Panc1 (cell line): ENCODE data around the gene METTL15. TPM values are rescaled to one million over a fixed set of nuclear protein-coding genes. Genes with fewer than 3 reads are reported as not detected.

ENCODE experiments used
- ATAC-seq: fragments of 200-7000 bp; cut with Tn5 transposase; 2 replicates; pipeline ENCODE4 v1.9.1; 2020; ENCODE audit warnings: mild to moderate bottlenecking, moderate library complexity
- BruUV-seq: library from RNA; stranded (reverse); fragments of 400-500 nt; replicated peaks from 2 replicates; lab custom pipeline; 2021; lab: Mats Ljungman, UMichigan
- CTCF ChIA-PET: fragments of 300-600 bp; sonication (Branson Sonifier 250); formaldehyde crosslinking; loops from one replicate; lab custom pipeline; 2022; ENCODE audit warnings: antibody characterized with exemption; lab: Charles Lee
- POLR2A ChIA-PET: fragments of 300-600 bp; sonication (Branson Sonifier 250); formaldehyde crosslinking; loops from one replicate; lab custom pipeline; 2022; ENCODE audit warnings: antibody characterized with exemption; lab: Charles Lee
- DNase-seq: peaks from one replicate; pipeline ENCODE4 v3.0.0-alpha.2; 2010; ENCODE audit warnings: low read depth, low spot score
- H3K27ac ChIP-seq: 2 replicates; pipeline ENCODE4 v1.5.1; 2011; ENCODE audit warnings: mild to moderate bottlenecking, low read length, inconsistent platforms
- H3K27me3 ChIP-seq: fragments of 200-500 bp; sonication (Bioruptor generic); 2 replicates; pipeline ENCODE4 v1.6.0; 2014; ENCODE audit warnings: low read length, inconsistent platforms; ENCODE audit not compliant: control insufficient read depth, insufficient read depth
- H3K36me3 ChIP-seq: fragments of 200-500 bp; sonication (Bioruptor generic); 2 replicates; pipeline ENCODE4 v1.5.1; 2014; ENCODE audit warnings: inconsistent platforms, mild to moderate bottlenecking, low read length, moderate library complexity; ENCODE audit not compliant: control insufficient read depth, insufficient read depth
- H3K4me1 ChIP-seq: 2 replicates; pipeline ENCODE4 v1.5.1; 2011; ENCODE audit warnings: inconsistent platforms, mild to moderate bottlenecking, low read length, moderate library complexity; ENCODE audit not compliant: control insufficient read depth, insufficient read depth
- H3K4me3 ChIP-seq, 2 experiments: 2 replicates each; pipeline ENCODE4 v1.5.1; 2011 to 2012; ENCODE audit warnings: low read depth in 2 of 2, low read length in 2 of 2, mild to moderate bottlenecking in 2 of 2, inconsistent platforms in 1 of 2, moderate library complexity in 1 of 2
- H3K9me3 ChIP-seq: fragments of 200-500 bp; sonication (Bioruptor generic); 2 replicates; pipeline ENCODE4 v1.5.1; 2014; ENCODE audit warnings: low read depth, mild to moderate bottlenecking, inconsistent platforms, low read length, moderate library complexity; ENCODE audit not compliant: control insufficient read depth, insufficient read depth
- CTCF ChIP-seq: fragments of 450-650 bp; IDR thresholded peaks from 2 replicates; pipeline ENCODE4 v1.5.1; 2017; ENCODE audit warnings: mild to moderate bottlenecking
- POLR2AphosphoS5 ChIP-seq: IDR thresholded peaks from 2 replicates; pipeline ENCODE4 v1.6.1; 2012; ENCODE audit warnings: mild to moderate bottlenecking, low read depth, low read length, moderate library complexity
- REST ChIP-seq, 2 experiments: IDR thresholded peaks; 2 replicates each; pipeline ENCODE4 v1.6.1; 2011 to 2012; ENCODE audit warnings: low read depth in 2 of 2, control low read depth in 1 of 2, low read length in 1 of 2, mild to moderate bottlenecking in 1 of 2, moderate library complexity in 1 of 2; ENCODE audit not compliant: insufficient read depth in 1 of 2
- SIN3A ChIP-seq: IDR thresholded peaks from 2 replicates; pipeline ENCODE4 v1.6.1; 2012; ENCODE audit warnings: low read depth, mild to moderate bottlenecking, low read length, moderate library complexity, borderline replicate concordance; ENCODE audit not compliant: insufficient read depth
- TCF7L2 ChIP-seq: IDR thresholded peaks from 2 replicates; pipeline ENCODE4 v1.6.1; 2011; ENCODE audit warnings: mild to moderate bottlenecking, low read depth, low read length, inconsistent platforms
- in situ Hi-C: cut with HindIII; loops from 2 replicates; pipeline ENCODE4 v1.10.0; 2016; ENCODE audit warnings: low sequenced_read_pairs, low pct_unique_long_range_greater_than_20kb
- intact Hi-C: fragments of 100-400 bp; cut with micrococcal nuclease; formaldehyde crosslinking; loops from one replicate; pipeline ENCODE4 v1.10.0; 2022; ENCODE audit not compliant: unreplicated experiment
- total RNA-seq: library from RNA; stranded (reverse); gene quantifications from one replicate; pipeline ENCODE4 v1.2.1, GENCODE V29; 2021; ENCODE audit not compliant: unreplicated experiment

Gene METTL15
- total RNA-seq, 1 experiment from 2014 or later = 11.4 TPM

GRCh38 chr11:28245131-28245530 lies 136.9 kb downstream of the METTL15 start:
- no peaks in the 10 kb centered on the region; the same call in 1 of the 2 replicates for H3K36me3 ChIP-seq
- DNase-seq (no peak), ATAC-seq (no peak)
- no peaks in the 10 kb centered on the region for H3K27me3 ChIP-seq
- ChIA-PET CTCF (no interaction called here), POLR2A (no interaction called here)
- no TSS peak for BruUV-seq
- no peaks in the 10 kb centered on the region for H3K4me1 ChIP-seq
- TF ChIP-seq CTCF = no peak
- no peak for TF ChIP-seq SIN3A
- no peak for TF ChIP-seq POLR2AphosphoS5
- TF ChIP-seq REST (IDR thresholded peaks at IDR 0.05; ENCODE audit: insufficient read depth in 1 of 2, low read depth in 2 of 2, low read length in 1 of 2) = no peak
- TF ChIP-seq TCF7L2 = no peak
- H3K4me3 ChIP-seq = no peak overlapping the region
- H3K9me3 ChIP-seq = no peaks in the 10 kb centered on the region
- intact Hi-C loops = no loop called here
- no peak overlapping the region for H3K27ac ChIP-seq
- in situ Hi-C loops = no loop called here

- intact Hi-C loops (no loop called here), in situ Hi-C loops (no loop called here)
- H3K9me3 ChIP-seq = no peaks in the 10 kb centered on the region
- ChIA-PET CTCF (no interaction called here), POLR2A (no interaction called here)
- H3K36me3 ChIP-seq = no peaks in the 10 kb centered on the region
- DNase-seq (no peak), ATAC-seq (no peak)
- no peaks in the 10 kb centered on the region for H3K27me3 ChIP-seq
- TF ChIP-seq POLR2AphosphoS5 (no peak), REST (IDR thresholded peaks at IDR 0.05; ENCODE audit: insufficient read depth in 1 of 2, low read depth in 2 of 2, low read length in 1 of 2) (no peak), SIN3A (no peak), CTCF (no peak), TCF7L2 (no peak)
- BruUV-seq = no TSS peak
- H3K4me3 ChIP-seq = no peak overlapping the region
- no peak overlapping the region for H3K27ac ChIP-seq
- H3K4me1 ChIP-seq = no peaks in the 10 kb centered on the region
Observed at GRCh38 chr11:28250192-28250591, 142.0 kb downstream of the METTL15 start.
